Measurements from ENCODE around the gene FNDC1.

DNA sequence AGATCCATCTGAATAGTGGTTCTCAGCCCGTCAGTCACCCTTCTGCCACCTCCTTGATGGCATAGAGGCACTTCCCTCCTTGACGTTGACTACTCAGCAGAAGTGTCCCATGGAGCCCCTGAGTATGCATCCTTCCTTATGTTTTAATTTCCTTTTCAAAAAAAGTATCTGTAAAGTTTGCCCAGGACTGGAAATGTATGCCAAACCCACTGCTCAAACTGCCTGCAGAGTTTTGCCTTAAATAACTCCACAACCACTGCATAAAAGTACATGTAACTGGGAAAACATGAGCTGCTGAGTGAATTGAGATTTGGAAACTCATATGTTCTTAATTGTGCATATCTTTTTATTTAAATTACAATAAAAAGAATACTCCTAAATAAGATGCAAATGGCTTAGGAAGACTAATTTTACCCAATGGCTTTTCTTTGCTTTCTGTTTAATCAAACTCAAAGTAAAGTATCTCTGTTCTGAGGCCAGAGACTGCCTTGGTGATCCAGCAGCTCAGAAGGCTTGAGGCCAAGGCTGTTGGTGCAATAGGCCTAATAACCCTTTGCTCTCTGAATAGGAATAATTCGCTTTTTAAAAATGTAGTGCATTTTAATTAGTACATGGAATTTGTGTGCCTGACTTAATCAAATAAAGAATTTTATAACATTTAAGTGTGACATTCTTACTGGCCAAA, 90.4 kb downstream of the FNDC1 start:
- TF ChIP-seq, protein P1, sequence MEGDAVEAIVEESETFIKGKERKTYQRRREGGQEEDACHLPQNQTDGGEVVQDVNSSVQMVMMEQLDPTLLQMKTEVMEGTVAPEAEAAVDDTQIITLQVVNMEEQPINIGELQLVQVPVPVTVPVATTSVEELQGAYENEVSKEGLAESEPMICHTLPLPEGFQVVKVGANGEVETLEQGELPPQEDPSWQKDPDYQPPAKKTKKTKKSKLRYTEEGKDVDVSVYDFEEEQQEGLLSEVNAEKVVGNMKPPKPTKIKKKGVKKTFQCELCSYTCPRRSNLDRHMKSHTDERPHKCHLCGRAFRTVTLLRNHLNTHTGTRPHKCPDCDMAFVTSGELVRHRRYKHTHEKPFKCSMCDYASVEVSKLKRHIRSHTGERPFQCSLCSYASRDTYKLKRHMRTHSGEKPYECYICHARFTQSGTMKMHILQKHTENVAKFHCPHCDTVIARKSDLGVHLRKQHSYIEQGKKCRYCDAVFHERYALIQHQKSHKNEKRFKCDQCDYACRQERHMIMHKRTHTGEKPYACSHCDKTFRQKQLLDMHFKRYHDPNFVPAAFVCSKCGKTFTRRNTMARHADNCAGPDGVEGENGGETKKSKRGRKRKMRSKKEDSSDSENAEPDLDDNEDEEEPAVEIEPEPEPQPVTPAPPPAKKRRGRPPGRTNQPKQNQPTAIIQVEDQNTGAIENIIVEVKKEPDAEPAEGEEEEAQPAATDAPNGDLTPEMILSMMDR (IDR thresholded peaks at IDR 0.05), result no peak
- TF ChIP-seq POLR2AphosphoS5 (IDR thresholded peaks at IDR 0.05; ENCODE audit: insufficient read depth in 1 of 2, low read depth in 1 of 2), result no peak
